HG02588 (cell line): ENCODE data around the gene WDSUB1.

ENCODE experiments used
- ATAC-seq: cut with Tn5 transposase; IDR thresholded peaks from one replicate; pipeline ENCODE4 v1.9.1; 2021; ENCODE audit warnings: mild to moderate bottlenecking, moderate library complexity; ENCODE audit not compliant: unreplicated experiment

WDSUB1 gene, protein sequence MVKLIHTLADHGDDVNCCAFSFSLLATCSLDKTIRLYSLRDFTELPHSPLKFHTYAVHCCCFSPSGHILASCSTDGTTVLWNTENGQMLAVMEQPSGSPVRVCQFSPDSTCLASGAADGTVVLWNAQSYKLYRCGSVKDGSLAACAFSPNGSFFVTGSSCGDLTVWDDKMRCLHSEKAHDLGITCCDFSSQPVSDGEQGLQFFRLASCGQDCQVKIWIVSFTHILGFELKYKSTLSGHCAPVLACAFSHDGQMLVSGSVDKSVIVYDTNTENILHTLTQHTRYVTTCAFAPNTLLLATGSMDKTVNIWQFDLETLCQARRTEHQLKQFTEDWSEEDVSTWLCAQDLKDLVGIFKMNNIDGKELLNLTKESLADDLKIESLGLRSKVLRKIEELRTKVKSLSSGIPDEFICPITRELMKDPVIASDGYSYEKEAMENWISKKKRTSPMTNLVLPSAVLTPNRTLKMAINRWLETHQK

DNA sequence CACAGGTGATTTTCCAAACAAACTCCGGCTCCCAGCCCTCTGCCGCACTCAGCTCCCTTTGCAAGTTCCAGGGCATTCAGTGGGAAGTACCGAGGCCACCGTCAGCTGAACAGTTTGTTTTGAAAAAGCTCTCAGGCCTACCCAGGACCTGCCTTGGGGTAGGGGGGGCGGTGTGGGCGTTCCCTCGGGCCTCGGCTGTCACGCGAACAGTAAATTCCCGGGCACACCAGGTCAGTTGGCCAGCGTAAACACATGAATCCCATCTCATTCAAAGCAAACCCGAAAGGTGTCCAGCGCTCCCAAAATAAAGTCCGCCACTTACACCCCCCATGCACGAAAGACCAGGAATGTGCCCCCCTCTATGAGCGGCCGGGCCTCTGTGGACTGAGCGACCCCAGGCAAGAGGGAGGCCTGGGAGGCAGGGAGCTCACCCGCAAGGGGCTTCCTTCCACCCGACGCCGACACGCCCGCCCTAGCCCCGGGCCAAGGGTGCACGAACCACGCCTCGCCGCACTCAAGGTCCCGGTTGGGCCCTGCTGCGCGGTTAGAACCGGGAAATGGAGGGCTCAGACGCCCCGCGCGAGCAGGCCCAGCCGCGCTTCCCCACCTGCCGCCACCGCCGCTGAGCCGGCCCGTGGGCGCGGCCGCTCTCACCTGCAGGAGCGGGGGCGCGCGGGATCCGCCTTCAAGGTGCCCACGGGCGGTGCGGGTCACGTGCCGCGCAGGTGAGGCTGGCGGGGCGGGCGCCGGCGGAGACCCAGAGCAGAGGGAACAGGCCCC lies at the start of gene WDSUB1:
Gene WDSUB1, minus strand, starts transcription at position 775 of the 780 bp plus-strand sequence. CDS start 3,634 bp downstream, outside the sequence.
- peak; percentile 21 for ATAC-seq

DNA sequence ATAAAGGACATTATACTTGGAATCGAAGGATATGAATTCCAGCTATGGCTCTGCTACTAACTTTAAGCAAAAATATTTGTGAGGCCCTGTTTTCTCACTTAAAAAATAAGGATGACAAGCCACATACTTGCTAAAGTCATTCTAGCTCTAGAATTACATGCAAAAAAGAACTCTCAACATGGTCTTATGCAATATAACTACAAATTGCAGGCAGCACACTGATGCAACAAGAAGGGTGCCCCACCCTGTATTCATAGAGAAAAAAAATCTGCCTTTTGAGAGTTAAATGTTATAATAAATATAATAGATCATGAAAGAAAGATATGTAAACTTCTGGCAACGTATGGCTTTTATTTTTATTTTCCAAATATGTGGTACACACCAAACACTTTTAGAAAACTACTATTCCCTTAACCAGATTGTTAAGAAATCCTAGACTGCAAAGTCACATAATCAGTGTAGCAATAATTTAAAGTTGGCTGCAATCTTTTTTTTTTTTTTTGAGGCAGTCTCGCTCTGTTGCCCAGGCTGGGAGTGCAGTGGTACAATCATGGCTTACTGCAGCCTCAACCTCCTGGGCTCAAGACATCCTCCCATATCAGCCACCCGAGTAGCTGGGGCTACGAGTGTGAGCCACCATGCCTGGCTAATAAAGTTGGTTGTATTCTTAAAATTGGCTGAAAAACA lies 40.2 kb upstream of the WDSUB1 start:
- no peak for ATAC-seq

DNA sequence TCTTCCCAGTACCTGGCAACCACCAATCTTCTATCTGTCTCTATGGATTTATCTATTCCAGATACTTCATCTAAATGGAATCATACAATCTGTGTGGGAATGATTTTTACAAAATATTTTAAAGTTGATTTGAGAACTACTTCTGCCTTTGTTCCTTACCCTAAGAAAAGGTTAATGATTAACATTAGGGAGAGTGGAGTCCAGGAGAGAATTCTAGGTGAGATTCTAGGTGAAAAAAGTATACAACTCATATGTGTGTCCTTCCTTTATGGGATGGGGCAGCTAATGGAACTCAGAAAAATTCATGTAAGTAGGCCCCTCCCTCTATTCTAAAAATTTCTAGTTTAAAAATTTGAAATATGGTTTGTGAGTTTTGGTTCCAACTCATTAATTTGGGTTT lies 35.9 kb upstream of the WDSUB1 start:
- ATAC-seq, result no peak

- ATAC-seq, result no peak
Observed at GRCh38 chr2:159317392-159318088, 31.0 kb upstream of the WDSUB1 start.

- no peak for ATAC-seq
Observed at GRCh38 chr2:159307942-159308341, 21.4 kb upstream of the WDSUB1 start.

DNA sequence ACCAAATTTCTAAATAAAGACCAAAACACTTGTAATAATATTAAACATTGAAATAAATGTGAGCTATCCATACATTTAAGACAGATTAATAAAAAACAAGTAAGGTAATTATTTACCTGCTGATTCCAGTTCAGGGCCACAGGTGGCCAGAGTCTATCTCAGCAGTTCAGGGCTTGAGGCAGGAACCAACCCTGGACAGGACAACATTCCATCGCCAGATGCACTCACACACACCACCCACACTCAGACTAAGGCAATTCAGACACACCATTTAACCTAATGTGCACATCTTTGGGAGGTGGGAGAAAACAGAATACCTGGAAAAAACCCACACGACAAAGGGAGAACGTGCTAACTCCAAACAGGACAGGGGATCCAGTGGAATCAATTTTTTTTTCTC lies 14.1 kb upstream of the WDSUB1 start:
- no peak for ATAC-seq

DNA sequence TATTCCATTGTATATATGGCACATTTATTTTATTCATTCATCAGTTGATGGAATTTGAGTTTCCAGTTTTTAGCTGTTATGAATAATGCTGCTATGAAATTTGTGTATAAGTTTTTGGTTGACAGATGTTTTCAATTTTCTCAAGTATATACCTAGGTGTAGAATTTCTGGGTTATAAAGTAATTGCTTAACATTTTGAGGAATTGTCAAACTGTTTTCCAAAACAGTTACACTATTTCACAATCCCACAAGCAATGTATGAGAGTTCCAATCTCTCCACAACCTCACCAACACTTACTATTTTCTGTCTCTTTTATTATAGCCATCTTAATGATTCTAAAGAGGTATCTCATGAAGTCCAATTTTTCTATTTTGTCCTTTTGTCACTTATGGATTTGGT lies 12.5 kb upstream of the WDSUB1 start:
- ATAC-seq, result no peak

DNA sequence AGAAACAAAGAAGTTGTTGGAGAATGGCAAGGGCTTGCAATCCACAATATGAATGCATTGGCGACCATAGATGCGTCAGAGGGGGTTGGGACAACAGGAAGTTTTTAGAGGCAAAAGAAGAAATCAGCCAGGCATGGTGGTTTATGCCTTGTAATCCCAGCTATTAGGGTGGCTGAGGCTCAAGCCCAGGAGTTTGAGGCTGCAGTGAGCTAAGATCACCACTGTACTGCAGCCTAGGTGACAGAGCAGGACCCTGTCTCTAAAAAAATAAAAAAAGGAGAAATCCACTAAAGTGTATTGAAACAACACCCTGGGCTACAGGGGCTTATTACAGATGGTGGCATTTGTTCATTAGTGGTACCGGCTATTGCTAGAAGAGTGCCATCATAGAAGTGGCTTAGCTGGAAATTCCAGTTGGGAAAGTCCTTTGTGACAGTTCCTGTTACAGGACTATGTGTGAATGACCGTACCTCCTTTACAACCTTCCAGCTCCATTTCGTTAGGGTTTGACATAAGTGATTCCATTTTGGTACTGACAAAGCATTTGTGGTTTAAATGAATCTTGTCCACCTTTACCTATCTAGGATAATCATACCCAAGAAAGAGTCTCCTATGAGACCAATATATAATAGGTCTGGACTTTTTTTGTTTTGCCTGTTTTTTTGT lies 10.7 kb upstream of the WDSUB1 start:
- no peak for ATAC-seq

GRCh38 chr2:159292157-159292556 lies 5.7 kb upstream of the WDSUB1 start:
- ATAC-seq, result no peak

- no peak for ATAC-seq
Observed at GRCh38 chr2:159290289-159290907, 3.9 kb upstream of the WDSUB1 start.

DNA sequence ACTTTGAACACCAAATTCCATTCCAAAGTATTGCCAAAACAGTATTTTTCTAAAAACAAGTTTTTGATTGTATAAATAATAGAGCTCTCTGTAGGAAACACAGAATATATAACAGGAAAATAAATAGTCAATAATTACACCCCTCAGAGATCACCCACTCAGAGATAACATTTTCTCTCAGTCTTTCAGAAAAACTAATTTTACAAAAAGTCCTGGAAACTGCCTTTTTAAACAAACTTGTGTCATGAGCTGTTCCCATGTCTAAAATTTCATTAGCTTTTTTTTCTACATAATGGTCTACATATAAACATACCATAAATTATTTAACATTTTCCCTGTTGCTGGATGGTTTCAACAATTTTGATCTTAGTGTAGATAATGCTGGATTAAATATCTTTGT lies 1.2 kb upstream of the WDSUB1 start:
- ATAC-seq, result no peak

DNA sequence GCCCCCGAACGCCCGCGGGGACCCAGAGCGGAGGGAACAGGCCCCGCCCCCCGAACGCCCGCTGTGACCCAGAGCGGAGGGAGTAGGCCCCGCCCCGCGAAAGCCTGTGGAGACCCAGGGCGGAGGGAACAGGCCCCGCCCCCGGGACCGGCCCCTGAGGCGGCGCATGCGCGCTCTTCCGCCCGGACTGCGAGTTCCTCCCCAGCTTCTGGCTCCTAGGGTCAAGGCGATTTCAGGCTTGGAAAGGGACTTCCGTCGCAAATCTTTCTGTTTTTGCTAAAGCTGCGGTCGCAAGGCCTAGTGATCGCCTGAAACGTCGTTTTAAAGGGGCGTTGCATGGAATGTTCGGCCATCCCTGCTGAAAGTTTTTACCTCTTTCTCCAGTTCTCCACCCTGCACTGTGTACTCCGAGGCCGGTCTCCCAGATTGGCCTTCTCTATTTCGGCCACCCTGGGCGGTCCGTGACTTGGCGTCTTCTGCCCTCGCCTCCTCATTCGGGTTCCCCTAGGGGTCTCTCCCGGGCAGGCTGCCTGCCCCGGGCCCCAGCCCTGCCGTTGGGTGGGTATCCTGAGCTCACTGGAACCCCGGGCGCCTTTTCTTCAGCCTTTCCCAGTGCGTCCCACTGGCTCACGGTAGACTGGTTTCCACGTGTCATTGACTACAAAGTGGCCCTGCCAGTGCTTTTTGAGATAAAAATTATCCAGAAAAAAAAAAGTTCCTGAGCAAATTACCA lies 372 bp upstream of the WDSUB1 start:
- ATAC-seq, result peak; percentile 92

DNA sequence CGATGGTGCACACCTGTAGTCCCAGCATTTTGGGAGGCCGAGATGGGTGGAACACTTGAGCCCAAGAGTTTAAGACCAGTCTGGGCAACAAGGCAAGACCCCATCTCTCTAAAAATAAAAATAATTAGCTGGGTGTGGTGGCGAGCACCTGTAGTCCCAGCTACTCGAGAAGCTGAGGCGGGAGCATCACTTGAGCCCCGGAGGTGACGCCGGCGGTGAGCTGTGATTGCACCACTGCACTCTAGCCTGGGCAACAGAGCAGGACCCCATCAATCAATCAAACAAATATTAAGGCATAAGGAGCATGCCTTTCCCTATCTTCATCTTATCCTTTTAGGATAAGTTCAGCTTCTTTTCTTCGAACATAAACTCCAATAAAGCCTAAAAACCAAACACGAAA lies 1.1 kb downstream of the WDSUB1 start:
- ATAC-seq, result no peak

DNA sequence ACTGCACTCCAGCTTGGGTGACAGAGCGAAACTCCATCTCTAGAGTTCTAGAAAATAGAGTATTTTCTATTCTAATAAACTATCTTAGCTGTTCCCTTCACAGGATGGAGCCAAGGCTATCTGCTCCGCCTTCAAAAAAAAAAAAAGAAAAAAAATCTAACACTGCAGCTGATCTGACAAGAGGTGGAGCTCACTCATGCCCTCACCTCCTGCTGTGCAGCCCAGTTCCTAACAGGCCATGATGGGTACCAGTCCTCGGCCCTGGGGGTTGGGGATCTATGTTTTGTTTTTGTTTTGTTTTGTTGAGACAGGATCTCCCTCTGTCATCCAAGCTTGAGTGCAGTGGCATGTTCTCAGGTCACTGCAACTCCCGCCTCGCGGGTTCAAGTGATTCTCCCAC lies 3.0 kb downstream of the WDSUB1 start:
- ATAC-seq, result no peak

- no peak for ATAC-seq
Observed at GRCh38 chr2:159281002-159281401, 5.5 kb downstream of the WDSUB1 start.

- ATAC-seq, result no peak
Observed at GRCh38 chr2:159279700-159280099, 6.8 kb downstream of the WDSUB1 start.

DNA sequence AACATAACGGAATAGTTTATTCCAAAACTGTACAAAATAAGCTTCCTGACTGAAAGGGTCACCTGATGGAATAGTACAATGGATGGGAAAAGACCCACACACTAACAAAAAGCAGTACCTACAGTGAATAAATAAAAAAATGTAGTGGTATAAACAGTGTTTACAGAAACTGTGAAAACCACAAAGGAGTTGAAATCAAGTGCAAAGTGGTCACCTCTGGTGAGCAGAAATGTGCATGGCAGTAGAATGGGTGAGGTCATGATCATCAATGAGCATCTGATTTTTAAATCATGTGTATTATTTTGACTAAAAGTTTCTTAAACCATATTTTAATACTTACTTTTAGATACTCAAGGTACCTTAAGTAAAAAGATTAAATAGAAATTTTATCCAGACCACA lies 11.4 kb downstream of the WDSUB1 start:
- no peak for ATAC-seq

DNA sequence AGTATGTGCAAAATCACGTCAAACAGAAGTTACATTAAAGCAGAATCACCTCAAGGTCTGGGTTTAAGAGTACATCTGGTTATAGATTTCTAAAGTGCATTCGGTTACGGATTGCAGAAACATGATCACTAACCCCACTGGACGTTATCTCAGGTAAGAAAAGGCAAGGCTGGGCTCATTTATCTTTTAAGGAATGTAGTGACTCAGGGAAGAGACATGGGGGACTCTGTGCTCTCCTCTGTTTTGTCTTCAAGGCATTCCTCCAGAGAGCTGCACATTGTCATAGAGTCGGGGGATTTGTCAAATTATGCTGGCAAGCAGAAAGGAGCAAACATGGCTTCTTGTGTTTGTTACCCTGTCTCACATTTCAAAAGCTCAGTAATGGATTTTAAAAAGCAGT lies 14.3 kb downstream of the WDSUB1 start:
- ATAC-seq, result no peak

- ATAC-seq, result no peak
Observed at GRCh38 chr2:159270744-159271379, 15.6 kb downstream of the WDSUB1 start.
